ENCODE results near the gene OR8B12.

OR8B12 gene

DNA sequence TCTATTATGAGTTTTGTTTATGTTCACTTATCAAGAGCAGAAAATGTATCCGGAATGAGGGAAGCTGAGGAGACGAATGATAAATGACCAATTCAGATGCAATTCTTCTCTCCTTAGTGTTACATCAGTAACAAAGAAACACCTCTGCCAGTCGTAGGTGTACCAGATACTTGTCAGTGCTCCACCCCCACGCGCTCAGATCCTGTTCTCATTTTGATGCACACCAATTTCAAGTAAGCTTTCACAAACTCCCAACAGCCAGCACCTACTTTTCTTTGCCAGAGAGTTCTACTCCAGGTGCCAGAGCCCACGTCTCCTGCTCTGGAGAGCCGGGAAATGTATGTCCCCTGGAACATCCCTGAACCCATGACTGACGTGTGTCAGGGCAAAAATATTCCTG is 43.7 kb downstream of the OR8B12 start:
- no peak for ATAC-seq
- TF ChIP-seq, protein P1, sequence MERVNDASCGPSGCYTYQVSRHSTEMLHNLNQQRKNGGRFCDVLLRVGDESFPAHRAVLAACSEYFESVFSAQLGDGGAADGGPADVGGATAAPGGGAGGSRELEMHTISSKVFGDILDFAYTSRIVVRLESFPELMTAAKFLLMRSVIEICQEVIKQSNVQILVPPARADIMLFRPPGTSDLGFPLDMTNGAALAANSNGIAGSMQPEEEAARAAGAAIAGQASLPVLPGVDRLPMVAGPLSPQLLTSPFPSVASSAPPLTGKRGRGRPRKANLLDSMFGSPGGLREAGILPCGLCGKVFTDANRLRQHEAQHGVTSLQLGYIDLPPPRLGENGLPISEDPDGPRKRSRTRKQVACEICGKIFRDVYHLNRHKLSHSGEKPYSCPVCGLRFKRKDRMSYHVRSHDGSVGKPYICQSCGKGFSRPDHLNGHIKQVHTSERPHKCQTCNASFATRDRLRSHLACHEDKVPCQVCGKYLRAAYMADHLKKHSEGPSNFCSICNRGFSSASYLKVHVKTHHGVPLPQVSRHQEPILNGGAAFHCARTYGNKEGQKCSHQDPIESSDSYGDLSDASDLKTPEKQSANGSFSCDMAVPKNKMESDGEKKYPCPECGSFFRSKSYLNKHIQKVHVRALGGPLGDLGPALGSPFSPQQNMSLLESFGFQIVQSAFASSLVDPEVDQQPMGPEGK (CRISPR knock-in tag; IDR thresholded peaks at IDR 0.05; ENCODE audit: borderline replicate concordance): no peak

DNA sequence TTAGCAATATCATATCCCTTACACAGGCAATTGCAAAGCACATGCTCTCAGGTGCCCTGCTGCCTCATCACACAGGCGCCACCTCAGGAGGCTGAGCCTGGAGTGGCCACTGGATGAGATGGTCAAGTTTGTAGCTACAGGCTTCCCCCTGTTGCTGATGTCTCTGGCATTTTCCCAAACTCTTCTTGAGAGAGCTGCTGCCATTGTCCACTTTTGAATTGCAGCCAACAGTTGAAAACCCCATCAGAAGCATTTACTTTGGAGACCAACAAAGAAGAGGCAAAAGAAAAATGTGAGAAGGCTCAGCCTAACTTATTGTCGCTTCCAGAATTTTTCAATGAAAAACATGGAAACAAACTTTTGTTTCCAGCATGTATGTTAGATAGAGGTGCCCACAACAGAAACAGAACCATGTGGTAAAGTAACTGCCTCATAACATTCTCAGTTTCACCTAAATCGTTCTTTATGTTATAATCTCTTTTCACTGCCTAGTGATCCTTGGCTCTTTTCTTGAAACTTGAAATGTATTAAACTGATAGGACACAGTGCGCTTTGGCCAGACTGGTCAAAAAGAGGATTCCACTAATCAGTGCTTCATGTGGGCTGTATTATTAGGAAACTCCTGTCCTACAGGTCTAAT is 50.3 kb downstream of the OR8B12 start:
- TF ChIP-seq ZNF70 (CRISPR knock-in tag; IDR thresholded peaks at IDR 0.05): no peak
- TF ChIP-seq GLIS3 (CRISPR knock-in tag; IDR thresholded peaks at IDR 0.05): no peak
- no peak for TF ChIP-seq ZC3H10 (CRISPR knock-in tag; IDR thresholded peaks at IDR 0.05)
- TF ChIP-seq ZNF565 (CRISPR knock-in tag; conservative IDR thresholded peaks at IDR 0.05; ENCODE audit: low read depth): no peak
- TF ChIP-seq, protein P1 (CRISPR knock-in tag; IDR thresholded peaks at IDR 0.05; ENCODE audit: borderline replicate concordance): no peak
- TF ChIP-seq BACH2 (CRISPR knock-in tag; IDR thresholded peaks at IDR 0.05; ENCODE audit: borderline replicate concordance): no peak
- no peak for TF ChIP-seq ESRRG (CRISPR knock-in tag; IDR thresholded peaks at IDR 0.05)
- TF ChIP-seq TCF4 (CRISPR knock-in tag; IDR thresholded peaks at IDR 0.05; ENCODE audit: borderline replicate concordance): no peak
- TF ChIP-seq, protein P2, sequence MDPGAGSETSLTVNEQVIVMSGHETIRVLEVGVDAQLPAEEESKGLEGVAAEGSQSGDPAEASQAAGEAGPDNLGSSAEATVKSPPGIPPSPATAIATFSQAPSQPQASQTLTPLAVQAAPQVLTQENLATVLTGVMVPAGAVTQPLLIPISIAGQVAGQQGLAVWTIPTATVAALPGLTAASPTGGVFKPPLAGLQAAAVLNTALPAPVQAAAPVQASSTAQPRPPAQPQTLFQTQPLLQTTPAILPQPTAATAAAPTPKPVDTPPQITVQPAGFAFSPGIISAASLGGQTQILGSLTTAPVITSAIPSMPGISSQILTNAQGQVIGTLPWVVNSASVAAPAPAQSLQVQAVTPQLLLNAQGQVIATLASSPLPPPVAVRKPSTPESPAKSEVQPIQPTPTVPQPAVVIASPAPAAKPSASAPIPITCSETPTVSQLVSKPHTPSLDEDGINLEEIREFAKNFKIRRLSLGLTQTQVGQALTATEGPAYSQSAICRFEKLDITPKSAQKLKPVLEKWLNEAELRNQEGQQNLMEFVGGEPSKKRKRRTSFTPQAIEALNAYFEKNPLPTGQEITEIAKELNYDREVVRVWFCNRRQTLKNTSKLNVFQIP (CRISPR knock-in tag; IDR thresholded peaks at IDR 0.05; ENCODE audit: borderline replicate concordance, low read depth): no peak
- no peak for TF ChIP-seq ZNF8 (CRISPR knock-in tag; IDR thresholded peaks at IDR 0.05)
- TF ChIP-seq OSR1 (CRISPR knock-in tag; IDR thresholded peaks at IDR 0.05): no peak
- no peak for TF ChIP-seq RARB (CRISPR knock-in tag; IDR thresholded peaks at IDR 0.05)
- no peak for TF ChIP-seq TOX (CRISPR knock-in tag; IDR thresholded peaks at IDR 0.05; ENCODE audit: borderline replicate concordance)
- TF ChIP-seq, protein P3, sequence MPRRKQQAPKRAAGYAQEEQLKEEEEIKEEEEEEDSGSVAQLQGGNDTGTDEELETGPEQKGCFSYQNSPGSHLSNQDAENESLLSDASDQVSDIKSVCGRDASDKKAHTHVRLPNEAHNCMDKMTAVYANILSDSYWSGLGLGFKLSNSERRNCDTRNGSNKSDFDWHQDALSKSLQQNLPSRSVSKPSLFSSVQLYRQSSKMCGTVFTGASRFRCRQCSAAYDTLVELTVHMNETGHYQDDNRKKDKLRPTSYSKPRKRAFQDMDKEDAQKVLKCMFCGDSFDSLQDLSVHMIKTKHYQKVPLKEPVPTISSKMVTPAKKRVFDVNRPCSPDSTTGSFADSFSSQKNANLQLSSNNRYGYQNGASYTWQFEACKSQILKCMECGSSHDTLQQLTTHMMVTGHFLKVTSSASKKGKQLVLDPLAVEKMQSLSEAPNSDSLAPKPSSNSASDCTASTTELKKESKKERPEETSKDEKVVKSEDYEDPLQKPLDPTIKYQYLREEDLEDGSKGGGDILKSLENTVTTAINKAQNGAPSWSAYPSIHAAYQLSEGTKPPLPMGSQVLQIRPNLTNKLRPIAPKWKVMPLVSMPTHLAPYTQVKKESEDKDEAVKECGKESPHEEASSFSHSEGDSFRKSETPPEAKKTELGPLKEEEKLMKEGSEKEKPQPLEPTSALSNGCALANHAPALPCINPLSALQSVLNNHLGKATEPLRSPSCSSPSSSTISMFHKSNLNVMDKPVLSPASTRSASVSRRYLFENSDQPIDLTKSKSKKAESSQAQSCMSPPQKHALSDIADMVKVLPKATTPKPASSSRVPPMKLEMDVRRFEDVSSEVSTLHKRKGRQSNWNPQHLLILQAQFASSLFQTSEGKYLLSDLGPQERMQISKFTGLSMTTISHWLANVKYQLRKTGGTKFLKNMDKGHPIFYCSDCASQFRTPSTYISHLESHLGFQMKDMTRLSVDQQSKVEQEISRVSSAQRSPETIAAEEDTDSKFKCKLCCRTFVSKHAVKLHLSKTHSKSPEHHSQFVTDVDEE (CRISPR knock-in tag; IDR thresholded peaks at IDR 0.05): no peak
- TF ChIP-seq ZFP3 (CRISPR knock-in tag; IDR thresholded peaks at IDR 0.05): no peak
- no peak for TF ChIP-seq ISL1 (CRISPR knock-in tag; IDR thresholded peaks at IDR 0.05)

More for the DNA sequence above, 50.3 kb downstream of the OR8B12 start:
- ATAC-seq: no peak

Measured in SK-N-SH treated with all-trans-retinoic acid at 6 μM for 48 hours (cell line).